HL-60/S4 (cell line): Measurements from ENCODE around the gene GPR180.
"Not testable (repeated sequence)": the region's sequence is repeated elsewhere in the genome, so short reads cannot be mapped to it uniquely, and the experiment has no call there.

Source experiments
- in situ Hi-C: fragments of 300-500 bp; cut with MboI; formaldehyde crosslinking; loops from 2 replicates; pipeline ENCODE4 v1.14.3; 2022; ENCODE audit warnings: low sequenced_read_pairs

The GPR180 gene

DNA sequence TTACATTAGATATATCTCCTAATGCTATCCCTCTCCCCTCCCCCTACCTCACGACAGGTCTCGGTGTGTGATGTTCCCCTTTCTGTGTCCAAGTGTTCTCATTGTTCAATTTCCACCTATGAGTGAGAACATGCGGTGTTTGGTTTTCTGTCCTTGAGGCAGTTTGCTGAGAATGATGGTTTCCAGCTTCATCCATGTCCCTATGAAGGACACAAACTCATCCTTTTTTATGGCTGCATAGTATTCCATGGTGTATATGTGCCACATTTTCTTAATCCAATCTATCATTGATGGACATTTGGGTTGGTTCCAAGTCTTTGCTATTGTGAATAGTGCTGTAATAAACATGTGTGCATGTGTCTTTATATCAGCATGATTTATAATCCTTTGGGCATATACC lies 36.0 kb downstream of the GPR180 start:
- in situ Hi-C loops, result not testable (repeated sequence)

DNA sequence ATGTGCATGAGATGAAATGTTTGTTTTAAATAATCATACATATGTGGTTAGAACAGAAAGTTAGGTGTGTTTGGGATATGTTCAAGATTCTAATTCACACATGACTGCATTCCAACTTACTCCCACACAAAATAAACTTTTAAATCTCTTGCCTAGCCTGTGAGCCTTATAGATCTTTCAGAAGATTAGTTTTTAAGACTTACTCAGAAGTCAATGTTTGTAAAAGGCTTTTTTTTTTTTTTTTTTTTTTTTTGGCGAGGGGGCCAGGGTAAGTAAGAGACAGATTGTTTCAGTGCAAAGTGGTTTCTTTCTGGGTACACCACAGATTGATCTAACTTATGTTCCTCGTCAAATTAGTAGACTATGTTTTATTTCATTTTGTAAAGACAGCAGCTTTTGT lies 39.1 kb downstream of the GPR180 start:
- in situ Hi-C loops, result no loop called here

DNA sequence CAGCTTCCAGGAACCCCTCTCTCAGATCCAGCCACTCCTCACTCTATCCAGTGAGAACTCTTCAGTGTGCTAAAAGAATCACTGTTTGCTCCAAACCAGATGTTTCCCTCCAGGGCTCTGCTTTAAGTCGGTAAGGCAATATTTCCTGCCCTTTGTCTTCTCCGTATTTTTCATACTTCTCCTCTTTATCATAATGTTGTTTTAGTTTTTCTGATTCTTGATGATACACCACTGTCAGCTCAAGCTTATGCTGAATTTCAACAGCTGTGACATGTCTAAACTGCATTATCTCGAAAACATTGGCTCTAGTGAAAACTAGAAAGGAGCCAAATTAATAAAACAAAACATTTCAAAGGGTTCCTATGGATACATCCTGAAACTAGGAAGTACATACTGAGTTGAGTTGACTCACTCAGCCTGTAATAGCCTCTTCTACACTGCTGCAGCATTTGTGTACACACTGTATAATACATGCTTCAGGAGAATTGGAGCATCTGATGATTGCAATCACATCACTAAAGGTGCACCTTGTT lies 39.8 kb downstream of the GPR180 start:
- in situ Hi-C loops, result no loop called here

DNA sequence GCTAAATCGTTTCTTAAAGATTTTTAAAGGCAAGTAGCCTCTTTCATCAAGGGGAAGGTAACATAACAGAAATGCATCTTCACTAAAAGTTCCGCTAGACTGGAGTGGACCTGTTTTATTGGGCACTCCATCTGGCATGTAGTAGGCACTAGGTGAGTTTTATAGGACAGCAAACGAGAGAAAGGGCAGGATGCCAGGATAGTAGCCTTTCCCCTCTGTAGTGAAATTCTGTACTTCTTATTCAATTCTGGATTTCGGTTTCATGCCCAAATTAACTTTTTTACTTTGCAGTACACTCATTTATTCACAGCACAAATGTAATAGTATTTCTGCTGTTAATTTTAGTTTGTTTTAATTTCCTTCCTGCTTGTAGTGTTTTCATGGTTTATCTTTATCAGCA lies 45.2 kb downstream of the GPR180 start:
- in situ Hi-C loops, result no loop called here

DNA sequence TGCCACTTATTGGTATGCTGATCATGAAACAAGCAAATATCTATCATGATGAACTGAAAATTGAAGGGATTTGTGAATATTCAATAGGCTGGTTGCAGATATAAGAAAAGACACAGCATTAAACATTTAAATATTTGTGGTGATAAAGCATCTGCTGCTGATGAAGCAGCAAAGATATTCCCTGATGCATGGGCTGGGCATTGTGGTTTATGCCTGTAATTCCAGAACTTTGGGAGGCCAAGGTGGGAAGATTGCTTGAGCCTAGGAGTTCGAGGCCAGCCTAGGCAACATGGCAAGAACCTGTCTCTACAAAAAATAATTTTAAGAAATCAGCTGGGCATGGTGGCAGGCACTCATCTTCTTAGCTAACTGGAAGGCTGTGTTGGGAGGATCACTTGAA lies 54.5 kb downstream of the GPR180 start:
- in situ Hi-C loops, result no loop called here

DNA sequence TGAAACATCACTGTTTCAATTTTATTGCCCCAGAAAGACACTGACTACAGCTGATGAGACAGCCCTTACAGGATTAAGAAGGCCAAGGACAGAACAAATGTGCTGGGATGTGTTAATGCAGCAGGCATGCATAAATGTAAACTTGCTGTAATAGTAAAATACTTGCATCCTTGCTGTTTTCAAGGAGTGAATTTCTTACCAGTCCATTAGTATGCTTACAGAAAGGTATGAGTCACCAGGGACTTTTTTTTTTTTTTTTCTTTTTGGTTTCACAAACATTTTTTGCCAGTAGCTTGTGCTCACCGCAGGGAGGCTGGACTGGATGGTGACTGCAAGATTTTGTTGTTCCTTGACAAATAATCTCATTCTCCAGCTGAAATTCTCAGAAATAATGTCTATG lies 55.1 kb downstream of the GPR180 start:
- in situ Hi-C loops, result no loop called here

DNA sequence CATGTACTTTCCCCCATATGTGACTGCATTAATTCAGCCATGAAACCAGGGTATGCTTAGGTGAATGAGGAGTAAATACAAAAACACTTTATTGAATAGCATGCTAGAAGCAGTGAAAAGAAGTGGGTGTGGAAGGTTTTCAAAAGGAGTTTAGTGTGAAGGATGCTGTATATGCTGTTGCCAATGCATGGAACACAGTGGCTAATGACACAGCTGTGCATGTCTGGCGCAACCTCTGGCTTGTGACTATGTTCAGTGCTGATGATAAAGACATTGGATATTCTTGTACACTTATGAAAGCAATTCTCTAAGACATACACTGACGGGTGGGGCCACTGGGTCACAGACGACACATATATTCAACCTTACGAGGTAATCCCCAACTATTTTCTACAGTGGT lies 55.5 kb downstream of the GPR180 start:
- in situ Hi-C loops, result no loop called here

DNA sequence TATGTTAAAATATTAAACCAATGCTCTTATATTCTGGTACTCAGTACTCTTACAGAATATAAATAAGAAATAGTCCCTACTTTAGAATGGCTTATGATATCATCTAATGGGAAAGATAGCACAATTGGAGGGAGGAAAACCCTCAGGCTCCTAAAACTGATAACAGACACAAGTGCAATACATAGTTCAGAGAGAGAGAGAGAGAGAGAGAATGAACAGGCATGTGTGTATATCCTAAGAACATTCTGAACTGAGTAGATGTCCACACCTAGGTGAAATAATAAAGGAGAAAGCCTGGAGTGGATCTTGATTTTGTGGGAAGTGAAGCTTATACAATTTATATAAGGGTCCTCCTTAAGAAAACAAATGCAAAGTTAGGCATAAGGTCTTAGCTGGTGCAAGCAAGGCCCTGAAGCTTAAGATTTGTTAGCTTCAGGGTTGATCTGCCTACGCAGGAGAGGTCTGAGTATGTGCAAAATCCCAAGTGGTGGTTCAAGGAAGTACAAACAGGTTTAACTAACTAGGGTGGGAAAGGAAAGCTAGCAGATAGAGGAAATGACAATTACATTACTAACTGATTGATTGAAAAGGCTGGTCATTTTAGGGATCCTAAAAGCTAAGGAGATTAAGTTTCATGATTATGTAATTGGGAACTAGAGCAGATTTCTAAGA lies 57.4 kb downstream of the GPR180 start:
- in situ Hi-C loops, result no loop called here

DNA sequence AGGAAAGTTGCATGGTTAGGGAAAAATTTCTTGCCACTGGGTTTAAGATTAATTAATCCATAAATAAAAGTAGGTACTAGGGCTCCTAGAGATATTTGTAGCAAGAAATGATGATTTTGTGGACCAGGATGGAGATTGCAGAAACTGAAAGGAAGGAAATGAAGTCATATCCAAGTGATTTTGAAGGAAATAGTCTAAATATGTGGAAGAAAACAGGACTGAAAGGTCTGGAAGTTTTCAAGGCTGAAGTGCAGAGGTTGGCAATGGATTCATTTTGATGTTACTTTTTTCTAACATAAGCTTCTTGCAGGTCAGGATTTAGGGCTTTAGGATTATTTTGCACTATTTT lies 57.9 kb downstream of the GPR180 start:
- in situ Hi-C loops, result no loop called here

DNA sequence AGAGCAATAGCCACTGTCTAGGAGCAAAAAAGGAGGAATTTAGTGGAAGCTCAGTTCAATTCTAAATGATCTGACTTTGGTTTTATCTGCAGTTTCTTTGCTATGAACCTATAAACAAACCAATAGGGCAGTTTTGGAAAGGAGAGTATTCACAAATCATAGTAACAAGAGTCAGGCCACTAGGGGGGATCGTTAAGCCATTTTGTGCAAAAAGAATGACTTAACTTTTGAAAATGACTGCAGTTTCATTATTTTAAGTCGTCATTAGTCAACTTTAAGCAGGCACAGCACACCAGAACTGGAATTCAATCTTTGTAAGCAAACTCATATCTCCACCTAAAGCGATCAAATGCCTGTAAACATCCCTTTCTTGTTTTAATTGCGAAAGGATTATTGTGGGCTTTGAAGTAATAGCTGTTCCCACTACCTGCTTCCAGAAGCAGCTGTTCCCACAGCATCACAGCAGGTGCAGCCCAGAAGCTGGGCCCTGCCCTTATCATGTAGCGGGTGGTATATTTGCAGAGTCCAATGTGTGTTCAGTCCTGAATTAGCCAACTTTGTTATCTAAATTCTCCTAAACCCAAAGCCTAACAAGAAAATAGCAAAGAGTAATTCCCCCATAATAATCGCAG lies 59.2 kb downstream of the GPR180 start:
- in situ Hi-C loops, result no loop called here

DNA sequence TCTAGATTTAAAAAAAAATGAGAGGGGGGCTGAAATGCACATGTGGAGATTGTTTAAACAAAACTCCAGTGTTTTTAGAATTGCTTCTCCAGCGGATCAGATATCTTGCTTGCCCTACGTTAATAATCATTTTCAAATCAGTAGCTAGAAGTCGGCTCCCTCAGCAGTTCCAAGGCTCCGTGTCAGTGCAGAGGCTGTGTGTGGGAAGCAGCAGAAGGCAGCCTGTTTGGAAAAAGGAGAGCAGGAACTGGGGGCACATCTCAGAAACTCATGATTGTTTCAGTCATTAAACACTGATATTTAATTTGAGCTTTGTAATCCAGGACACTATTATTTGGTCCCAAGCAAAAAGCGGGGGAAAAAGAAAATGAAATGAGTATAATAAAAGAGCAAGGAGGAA lies 59.7 kb downstream of the GPR180 start:
- in situ Hi-C loops, result no loop called here

DNA sequence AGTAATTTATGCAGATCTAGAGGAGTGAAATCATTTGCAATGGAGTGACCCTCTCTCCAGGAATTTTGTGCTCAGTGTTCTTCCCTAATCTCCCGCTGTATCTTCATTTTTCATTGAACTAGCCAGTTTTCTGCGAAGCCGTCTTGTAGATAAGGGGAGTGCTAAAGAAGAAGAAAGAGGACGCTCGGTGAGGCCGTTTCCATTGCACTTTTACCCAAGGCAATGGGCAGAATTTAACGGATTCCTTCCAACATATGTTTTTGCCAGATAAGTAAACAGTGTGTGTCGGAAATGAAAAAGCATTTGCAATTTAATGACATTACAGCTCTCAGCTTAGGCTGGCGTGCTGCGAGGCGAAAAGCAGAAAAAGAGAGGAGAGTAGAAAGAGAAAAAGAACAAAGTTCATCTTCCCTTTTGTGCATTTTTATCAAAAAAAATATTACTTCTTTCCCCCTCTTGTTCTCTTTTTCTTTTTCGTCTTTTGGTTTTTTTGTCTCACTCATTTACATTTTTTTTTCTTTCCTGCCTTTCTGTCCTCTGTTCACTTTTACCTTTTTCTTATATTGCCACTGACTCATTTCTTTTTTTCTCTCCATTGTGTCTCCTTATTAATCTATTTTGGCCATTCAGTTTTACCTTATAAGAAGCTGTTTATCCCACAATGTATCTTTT lies 60.8 kb downstream of the GPR180 start:
- in situ Hi-C loops, result no loop called here

DNA sequence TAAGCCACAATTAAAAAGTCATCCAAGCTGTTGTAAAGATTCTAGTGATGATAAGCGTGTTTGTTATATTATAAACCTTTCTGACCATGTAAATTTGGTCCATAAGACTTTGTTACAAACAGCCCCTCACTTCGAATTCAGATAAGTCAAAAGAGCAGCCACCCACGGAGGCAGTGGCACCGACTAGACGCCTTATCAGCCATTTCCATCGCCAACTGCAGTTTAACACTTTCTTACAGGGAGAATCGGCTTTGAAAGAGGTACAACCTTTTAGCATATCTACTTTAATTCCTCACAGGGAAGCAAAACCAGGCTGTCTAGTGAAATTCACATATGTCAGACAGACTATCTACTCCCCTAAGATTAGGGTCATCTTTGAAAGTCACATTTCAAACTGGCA lies 63.2 kb downstream of the GPR180 start:
- in situ Hi-C loops, result no loop called here

DNA sequence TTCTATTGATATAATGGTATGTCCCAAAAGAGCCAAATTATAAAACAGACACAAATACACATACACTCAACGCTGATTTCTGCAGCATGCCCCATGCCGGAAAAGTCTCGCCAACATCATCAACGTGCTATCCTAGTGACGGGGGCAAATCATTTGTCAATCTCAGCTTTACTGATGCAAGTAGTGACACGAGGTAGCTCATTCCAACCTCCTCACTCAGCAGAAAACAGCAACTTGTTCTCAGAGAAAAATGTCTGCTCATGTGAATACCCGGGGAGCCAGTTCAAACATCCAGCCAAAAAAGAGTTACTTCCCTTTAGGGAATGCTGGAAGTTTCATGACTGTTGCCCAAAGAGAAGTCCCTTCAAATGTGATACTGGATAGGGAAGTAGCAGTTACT lies 64.4 kb downstream of the GPR180 start:
- in situ Hi-C loops, result no loop called here

DNA sequence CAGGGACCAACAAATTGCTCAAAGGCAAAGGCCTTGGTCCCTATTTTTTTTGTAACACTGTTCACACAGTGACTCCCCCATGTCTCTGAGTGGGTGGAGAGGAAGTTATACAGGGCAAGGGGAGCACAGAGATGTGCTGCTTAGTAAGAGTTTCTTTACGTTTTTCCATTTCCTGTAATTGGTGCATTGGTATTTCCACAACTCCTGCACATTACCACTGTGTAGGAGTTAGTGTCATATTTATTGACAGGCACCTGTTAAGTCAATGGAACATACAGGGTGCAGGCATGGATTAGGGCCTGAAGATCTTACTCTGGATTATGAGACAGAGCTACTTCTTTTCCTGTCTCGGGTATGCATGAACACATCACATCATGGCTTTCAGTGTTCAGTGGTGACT lies 65.5 kb downstream of the GPR180 start:
- in situ Hi-C loops, result no loop called here

DNA sequence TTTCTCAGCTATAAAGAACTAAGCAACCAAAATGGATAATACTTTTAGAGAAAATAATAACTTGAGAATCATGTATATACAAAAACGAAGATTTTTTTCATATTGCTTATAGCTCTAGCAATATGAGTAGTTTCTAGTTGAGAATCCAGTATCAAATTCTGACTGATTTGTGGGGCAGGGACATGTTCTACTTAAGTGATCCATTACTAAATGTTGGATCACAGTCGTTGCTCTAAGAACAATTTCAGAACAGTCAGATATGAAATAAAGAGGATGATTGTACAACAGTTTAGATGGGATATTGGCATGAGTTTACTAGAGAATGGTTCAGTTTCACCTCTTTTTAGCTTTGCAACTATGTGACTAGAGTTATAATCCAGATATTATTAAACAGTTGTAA lies 70.7 kb downstream of the GPR180 start:
- in situ Hi-C loops, result no loop called here

DNA sequence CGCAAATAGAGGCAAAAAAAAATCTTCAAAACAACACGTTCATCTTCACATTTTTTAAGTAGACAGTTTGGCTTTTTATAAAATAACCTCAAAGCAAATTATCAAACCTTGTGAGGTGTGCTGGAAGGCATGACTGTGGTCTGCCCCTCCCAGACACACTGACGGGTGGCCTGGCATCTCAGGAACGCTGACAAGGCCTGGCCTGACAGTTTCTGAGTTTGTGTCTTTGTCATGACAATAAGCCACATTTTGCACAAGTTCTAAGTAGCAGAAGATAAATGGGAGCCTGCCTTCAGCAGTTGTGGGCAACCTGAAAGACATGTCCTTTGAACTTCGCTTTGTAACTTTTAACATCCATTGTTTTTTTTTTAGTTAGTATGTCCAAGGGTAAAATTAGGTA lies 72.2 kb downstream of the GPR180 start:
- in situ Hi-C loops, result no loop called here

DNA sequence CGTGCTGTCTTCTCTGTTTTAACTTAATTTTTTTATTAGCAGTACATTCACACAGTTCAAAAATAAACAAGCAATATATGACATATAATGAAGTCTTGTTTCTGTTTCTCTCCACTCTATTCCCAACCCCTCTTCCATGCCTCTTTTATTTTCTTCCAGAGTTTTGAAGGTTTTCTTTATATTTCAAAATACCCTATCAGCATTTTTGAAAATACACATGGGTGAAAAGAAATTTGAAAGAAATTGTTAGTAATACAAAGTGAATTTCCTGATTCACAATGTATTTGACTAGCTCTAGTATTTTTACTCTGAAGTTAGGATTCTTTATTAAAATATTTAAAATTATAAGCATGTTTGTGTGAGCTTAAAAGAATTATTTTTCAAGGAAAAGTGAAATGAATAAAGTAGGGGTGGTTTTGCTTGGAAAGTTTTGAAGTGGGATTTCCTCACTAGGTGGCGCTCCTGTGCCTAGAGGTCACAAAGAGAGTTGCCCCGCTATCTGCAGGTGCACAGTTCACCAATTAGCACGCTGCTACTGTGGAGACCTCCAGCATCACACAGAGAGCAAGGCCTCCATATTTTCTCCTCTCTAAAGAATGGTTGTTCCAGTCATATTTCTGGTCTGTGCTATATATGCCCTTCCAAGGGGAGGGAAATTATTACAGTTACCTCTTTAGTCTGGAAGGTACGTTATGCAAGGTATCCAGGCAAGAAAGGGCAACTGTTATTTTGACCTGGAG lies 73.1 kb downstream of the GPR180 start:
- in situ Hi-C loops, result loop anchor here (25.0 kb wide), 1 partner anchor 738 kb away; no protein-coding TSS in a partner anchor

DNA sequence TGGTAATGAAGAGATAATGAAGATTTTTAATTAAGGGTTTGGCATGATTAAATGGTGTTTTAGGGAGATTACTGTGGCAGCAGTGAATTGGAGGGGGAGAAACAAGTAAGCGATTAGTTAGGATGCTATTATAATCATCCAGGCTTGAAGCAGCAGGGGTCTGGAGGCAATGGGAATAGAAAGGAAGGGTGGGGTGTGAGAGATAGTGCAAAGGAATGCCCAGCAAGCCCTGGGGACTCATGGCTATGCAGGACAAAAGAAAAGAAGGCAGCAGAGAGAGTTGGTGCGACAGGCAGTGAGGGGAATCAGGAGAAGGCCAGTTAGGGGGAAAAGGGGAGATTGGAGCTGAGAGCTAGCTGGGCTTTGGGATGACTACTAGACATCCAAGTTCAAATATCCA lies 76.1 kb downstream of the GPR180 start:
- in situ Hi-C loops, result loop anchor here (25.0 kb wide), 1 partner anchor 735 kb away; no protein-coding TSS in a partner anchor

DNA sequence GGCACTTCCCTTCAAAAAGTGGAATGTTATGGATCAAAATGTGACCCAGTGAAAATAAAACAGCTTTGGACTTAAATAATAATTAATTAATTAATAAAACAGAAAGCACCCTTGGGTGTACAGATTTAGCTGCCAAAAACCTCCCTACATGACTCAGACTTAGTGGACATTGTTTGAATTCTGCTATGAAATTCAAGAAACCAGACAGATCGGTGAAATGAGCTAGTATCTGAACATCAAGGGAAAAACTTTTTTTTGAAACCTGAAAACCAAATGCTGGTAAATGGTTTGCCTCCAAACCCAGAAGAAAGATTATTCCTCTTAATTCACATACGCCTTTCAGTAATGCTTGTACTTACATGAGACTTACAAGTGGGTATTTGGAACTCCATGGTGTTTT lies 77.2 kb downstream of the GPR180 start:
- in situ Hi-C loops, result loop anchor here (25.0 kb wide), 1 partner anchor 733 kb away; no protein-coding TSS in a partner anchor

DNA sequence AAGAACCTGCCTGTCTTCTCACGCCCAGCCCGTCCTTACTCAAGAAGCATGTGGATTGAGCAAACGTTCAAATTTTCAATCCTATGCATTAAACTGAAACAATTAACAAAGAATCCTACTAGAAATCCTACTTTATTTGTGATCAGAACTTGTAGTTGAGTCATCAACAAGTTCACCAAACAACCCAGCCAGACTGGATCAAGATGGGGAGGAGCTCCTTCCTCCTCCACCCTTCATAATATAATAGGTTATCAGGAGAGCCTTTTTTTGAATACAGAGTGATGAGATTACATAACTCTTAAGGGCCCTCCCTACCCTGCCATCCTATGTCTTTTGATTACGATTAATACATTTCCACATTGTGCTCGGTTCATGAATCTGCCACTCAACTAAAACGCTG lies 78.0 kb downstream of the GPR180 start:
- in situ Hi-C loops, result loop anchor here (25.0 kb wide), 1 partner anchor 733 kb away; no protein-coding TSS in a partner anchor
